ENCODE measurements around the gene MYCT1. TPM values are rescaled to one million over a fixed set of nuclear protein-coding genes. Genes with fewer than 3 reads are reported as not detected.

Gene MYCT1
- total RNA-seq, 3 donors from 2014 or later: 2.3 to 6.2 (median 3.8) TPM

DNA sequence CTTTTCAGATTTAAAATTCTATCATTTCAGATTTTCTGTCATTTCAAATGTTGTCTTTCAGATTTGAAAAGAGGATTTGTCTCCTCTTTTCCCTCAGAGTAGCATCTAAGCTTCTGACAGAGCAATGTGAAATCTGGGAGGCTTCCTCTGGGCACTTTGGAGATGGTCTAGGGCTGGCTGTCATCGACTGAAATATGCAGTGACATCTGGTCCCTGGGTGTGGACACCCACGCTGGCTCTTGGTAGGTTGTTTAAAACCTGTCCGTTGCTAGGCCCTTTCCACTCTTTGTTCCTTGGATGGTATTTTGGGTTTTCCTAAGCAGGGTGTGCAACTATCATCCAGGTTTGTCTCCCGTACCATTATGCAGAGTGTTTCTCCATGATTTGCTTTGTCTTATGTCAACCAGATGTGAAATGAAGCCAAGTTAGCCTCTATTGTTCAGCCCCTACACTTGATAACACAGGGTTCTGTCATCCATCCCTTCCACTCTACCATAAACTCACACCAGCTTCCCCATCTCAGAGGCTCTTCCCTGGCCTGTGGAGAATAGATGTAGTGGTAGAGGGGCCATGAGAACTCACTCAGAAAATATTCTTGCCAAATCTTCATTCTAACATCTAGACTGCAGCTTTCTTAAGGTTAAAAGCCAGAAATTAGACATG is 47.9 kb downstream of the MYCT1 start:
- intact Hi-C loops (cut with DNase I, micrococcal nuclease): no loop called here
- ATAC-seq: no peak

DNA sequence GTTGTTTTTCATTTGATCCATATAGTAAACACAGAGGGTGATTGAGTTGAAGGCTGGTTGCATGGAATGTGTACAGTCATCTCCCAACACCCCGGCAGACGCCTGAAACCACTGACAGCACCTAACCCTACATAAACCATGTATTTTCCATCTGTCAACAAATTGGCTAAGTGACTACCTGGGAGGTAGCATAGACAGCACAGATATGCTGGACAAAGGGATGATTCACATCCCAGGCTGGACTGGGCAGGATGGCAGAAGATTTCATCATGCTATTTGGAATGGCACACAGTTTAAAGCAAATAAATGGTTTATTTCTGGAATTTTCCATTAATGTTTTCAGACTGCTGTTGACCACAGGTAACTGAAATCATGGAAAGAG is 48.5 kb downstream of the MYCT1 start:
- TF ChIP-seq, protein P1, sequence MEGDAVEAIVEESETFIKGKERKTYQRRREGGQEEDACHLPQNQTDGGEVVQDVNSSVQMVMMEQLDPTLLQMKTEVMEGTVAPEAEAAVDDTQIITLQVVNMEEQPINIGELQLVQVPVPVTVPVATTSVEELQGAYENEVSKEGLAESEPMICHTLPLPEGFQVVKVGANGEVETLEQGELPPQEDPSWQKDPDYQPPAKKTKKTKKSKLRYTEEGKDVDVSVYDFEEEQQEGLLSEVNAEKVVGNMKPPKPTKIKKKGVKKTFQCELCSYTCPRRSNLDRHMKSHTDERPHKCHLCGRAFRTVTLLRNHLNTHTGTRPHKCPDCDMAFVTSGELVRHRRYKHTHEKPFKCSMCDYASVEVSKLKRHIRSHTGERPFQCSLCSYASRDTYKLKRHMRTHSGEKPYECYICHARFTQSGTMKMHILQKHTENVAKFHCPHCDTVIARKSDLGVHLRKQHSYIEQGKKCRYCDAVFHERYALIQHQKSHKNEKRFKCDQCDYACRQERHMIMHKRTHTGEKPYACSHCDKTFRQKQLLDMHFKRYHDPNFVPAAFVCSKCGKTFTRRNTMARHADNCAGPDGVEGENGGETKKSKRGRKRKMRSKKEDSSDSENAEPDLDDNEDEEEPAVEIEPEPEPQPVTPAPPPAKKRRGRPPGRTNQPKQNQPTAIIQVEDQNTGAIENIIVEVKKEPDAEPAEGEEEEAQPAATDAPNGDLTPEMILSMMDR (IDR thresholded peaks at IDR 0.05): no peak
- intact Hi-C loops (cut with DNase I, micrococcal nuclease): no loop called here
- no peak for ATAC-seq

More for the DNA sequence above, 47.9 kb downstream of the MYCT1 start:
- no peak for DNase-seq
- H3K4me3 ChIP-seq: no peak overlapping the region
- H3K9me3 ChIP-seq: no peaks in the 10 kb centered on the region
- TF ChIP-seq, protein P1 (IDR thresholded peaks at IDR 0.05): no peak
- H3K4me1 ChIP-seq (ENCODE audit: low read depth): no peaks in the 10 kb centered on the region
- H3K36me3 ChIP-seq (ENCODE audit: low read depth): no peaks in the 10 kb centered on the region

DNA sequence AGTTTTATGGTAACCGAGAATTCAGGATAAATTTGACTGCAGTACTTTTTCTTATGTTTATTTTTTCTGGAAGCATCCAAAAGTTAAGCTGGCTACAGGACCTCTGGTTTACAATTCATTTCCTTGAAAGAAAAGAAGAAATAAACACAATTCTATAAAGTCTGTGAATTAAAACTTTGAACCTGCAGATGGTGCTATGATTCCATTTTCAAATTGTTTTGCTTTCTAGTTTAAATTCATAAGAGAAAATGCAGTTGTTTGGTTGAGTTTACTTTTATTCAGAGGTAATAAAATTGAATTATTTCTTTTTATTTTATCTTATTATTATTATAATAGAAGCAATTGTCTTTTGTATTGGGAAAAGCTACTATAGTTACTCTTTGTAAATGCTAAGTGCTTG is 51.1 kb downstream of the MYCT1 start:
- intact Hi-C loops (cut with DNase I, micrococcal nuclease): no loop called here
- H3K4me3 ChIP-seq: no peak overlapping the region
- H3K36me3 ChIP-seq (ENCODE audit: low read depth): no peaks in the 10 kb centered on the region
- no peaks in the 10 kb centered on the region for H3K9me3 ChIP-seq
- TF ChIP-seq, protein P1 (IDR thresholded peaks at IDR 0.05): no peak
- ATAC-seq: no peak
- DNase-seq: no peak
- no peaks in the 10 kb centered on the region for H3K4me1 ChIP-seq (ENCODE audit: low read depth)

More for the DNA sequence above, 48.5 kb downstream of the MYCT1 start:
- H3K9me3 ChIP-seq: no peaks in the 10 kb centered on the region
- no peak overlapping the region for H3K4me3 ChIP-seq
- H3K4me1 ChIP-seq (ENCODE audit: low read depth): no peaks in the 10 kb centered on the region
- no peaks in the 10 kb centered on the region for H3K36me3 ChIP-seq (ENCODE audit: low read depth)
- DNase-seq: no peak

DNA sequence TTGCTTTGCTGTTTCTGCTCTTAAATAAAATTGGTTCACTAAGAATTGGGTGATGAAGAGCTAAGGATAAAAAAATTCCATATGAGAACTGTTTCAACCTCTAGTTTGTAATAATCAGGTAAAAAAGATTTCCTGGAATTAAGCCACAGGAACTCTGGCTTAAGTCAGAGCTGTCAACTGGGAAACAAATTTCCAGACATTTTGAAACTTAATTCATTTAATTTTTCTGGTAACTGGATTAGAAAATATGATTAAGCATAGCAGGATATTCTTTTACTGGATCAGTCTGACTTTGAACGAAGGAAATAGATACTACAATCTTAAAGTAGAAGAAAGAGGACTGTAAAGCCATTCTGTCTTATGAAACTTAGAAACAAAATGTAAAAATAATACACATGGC is 51.6 kb downstream of the MYCT1 start:
- Histone ChIP-seq H3K9me3 (no peaks in the 10 kb centered on the region), H3K4me1 (ENCODE audit: low read depth) (no peaks in the 10 kb centered on the region), H3K36me3 (ENCODE audit: low read depth) (no peaks in the 10 kb centered on the region), H3K4me3 (no peak overlapping the region)
- DNase-seq (no peak), ATAC-seq (no peak)
- TF ChIP-seq, protein P1 (IDR thresholded peaks at IDR 0.05): no peak
- intact Hi-C loops (cut with DNase I, micrococcal nuclease): no loop called here

DNA sequence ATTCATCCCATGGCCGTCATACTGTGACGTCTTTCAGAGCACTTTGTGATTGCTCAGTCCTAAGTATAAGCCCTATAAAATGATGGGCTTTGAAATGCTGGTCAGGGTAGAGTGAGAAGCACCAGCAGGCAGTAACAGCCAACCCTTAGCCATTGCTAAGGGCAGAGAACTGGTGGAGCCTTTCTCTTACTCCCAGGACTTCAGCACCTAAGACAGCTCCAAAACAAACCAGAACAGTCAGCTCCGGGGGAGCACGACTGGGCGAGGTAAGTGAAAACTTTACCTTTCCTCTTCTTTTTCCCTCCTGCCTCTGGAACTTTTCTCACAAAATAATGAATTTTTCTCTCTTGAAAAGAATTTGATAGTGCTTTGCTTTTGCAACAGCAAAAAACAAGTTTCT is 53.0 kb downstream of the MYCT1 start, which contains the start of gene VIP:
Gene VIP, plus strand, starts transcription at position 104 of the 400 bp plus-strand sequence. CDS start 1,381 bp downstream, outside the sequence.
- Histone ChIP-seq H3K4me3 (no peak within 1 kb of the TSS), H3K4me1 (ENCODE audit: low read depth) (no peaks in the 10 kb centered on the region), H3K9me3 (no peaks in the 10 kb centered on the region), H3K36me3 (ENCODE audit: low read depth) (no peaks in the 10 kb centered on the region)
- intact Hi-C loops (cut with DNase I, micrococcal nuclease): no loop called here
- DNase-seq (no peak), ATAC-seq (no peak)
- TF ChIP-seq, protein P1 (IDR thresholded peaks at IDR 0.05): no peak

Measured in mucosa of descending colon (tissue), 3 donors.